ENCODE data around the gene NPLOC4. TPM values are rescaled to one million over a fixed set of nuclear protein-coding genes. Genes with fewer than 3 reads are reported as not detected.

Gene NPLOC4
- total and polyA plus RNA-seq, 2 of the 13 experiments (the other 11 are each of a cell fraction or from before 2014, with no cell fraction given) = 57.0 to 97.0 TPM

DNA sequence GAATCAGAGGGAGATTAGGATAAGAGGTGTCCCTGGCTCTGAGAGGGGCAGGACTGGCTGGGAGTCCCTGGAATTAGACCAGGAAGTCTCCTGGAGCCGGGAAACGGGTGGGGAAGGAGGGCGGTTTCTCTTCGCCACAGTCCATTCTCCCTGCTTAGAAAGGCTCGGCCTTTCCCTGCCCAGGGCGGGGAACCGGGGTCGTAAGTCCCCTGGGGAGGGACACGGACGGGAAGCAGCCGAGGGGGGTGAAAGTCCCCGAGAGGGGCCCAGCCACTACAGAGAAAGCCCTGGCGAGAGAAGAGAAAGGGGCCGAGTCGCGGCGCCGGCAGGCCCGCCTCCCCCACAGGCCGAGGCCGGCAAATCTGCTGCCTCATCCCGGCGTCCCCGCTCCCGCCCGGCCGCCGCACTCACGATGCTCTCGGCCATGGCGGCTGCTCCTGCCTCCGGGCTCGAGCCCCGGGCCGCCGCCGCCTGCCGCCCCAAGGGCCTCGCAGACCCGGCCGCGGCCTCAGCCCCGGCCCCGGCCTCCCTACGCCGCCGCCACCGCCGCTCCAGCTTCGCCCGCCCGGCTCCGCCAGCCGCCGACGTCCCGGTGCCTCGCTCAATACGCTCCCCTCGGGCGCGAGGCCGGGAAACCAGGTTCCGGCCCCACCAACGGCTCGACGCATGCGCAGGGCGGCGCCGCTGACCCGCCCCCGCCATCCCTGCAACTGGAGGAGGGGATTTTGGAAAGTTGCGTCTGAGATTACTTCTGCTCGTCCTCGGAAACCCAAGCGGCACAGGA, at the start of gene NPLOC4, which contains the start of gene TSPAN10 (continued):
- TF ChIP-seq CREB3 (CRISPR knock-in tag; IDR thresholded peaks at IDR 0.05) = no peak
- TF ChIP-seq ZNF460 (CRISPR knock-in tag; IDR thresholded peaks at IDR 0.05; ENCODE audit: borderline replicate concordance) = no peak
- peak; percentile 44; the same call in 1 of the 2 replicates for TF ChIP-seq BHLHE40 (IDR thresholded peaks at IDR 0.05; ENCODE audit: low read length)
- peak; percentile 99 for TF ChIP-seq CCDC6 (CRISPR knock-in tag; IDR thresholded peaks at IDR 0.05)
- TF ChIP-seq SMAD9 (CRISPR knock-in tag; IDR thresholded peaks at IDR 0.05) = no peak
- TF ChIP-seq ELF1 (CRISPR knock-in tag; IDR thresholded peaks at IDR 0.05) = peak; percentile 72
- TF ChIP-seq, protein P1, sequence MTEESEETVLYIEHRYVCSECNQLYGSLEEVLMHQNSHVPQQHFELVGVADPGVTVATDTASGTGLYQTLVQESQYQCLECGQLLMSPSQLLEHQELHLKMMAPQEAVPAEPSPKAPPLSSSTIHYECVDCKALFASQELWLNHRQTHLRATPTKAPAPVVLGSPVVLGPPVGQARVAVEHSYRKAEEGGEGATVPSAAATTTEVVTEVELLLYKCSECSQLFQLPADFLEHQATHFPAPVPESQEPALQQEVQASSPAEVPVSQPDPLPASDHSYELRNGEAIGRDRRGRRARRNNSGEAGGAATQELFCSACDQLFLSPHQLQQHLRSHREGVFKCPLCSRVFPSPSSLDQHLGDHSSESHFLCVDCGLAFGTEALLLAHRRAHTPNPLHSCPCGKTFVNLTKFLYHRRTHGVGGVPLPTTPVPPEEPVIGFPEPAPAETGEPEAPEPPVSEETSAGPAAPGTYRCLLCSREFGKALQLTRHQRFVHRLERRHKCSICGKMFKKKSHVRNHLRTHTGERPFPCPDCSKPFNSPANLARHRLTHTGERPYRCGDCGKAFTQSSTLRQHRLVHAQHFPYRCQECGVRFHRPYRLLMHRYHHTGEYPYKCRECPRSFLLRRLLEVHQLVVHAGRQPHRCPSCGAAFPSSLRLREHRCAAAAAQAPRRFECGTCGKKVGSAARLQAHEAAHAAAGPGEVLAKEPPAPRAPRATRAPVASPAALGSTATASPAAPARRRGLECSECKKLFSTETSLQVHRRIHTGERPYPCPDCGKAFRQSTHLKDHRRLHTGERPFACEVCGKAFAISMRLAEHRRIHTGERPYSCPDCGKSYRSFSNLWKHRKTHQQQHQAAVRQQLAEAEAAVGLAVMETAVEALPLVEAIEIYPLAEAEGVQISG (CRISPR knock-in tag; IDR thresholded peaks at IDR 0.05) = peak; percentile 96
- peak; percentile 97 for TF ChIP-seq PRMT3 (CRISPR knock-in tag; IDR thresholded peaks at IDR 0.05; ENCODE audit: borderline replicate concordance, low read depth)
- no peak for TF ChIP-seq MBD4 (IDR thresholded peaks at IDR 0.05; ENCODE audit: borderline replicate concordance, low read length)
- peak; percentile 58; the same call in 1 of the 2 replicates for TF ChIP-seq MLX (CRISPR knock-in tag; IDR thresholded peaks at IDR 0.05)
- TF ChIP-seq, protein P2, sequence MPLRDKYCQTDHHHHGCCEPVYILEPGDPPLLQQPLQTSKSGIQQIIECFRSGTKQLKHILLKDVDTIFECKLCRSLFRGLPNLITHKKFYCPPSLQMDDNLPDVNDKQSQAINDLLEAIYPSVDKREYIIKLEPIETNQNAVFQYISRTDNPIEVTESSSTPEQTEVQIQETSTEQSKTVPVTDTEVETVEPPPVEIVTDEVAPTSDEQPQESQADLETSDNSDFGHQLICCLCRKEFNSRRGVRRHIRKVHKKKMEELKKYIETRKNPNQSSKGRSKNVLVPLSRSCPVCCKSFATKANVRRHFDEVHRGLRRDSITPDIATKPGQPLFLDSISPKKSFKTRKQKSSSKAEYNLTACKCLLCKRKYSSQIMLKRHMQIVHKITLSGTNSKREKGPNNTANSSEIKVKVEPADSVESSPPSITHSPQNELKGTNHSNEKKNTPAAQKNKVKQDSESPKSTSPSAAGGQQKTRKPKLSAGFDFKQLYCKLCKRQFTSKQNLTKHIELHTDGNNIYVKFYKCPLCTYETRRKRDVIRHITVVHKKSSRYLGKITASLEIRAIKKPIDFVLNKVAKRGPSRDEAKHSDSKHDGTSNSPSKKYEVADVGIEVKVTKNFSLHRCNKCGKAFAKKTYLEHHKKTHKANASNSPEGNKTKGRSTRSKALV (CRISPR knock-in tag; IDR thresholded peaks at IDR 0.05) = no peak; the same call in 1 of the 2 replicates
- no peak for TF ChIP-seq GTF3A (CRISPR knock-in tag; conservative IDR thresholded peaks at IDR 0.05)
- TF ChIP-seq MAFF (IDR thresholded peaks at IDR 0.05; ENCODE audit: low read depth, low read length) = no peak
- no peak for TF ChIP-seq ZNF737 (CRISPR knock-in tag; IDR thresholded peaks at IDR 0.05; ENCODE audit: borderline replicate concordance)
- peak; percentile 58; the same call in 1 of the 2 replicates for TF ChIP-seq ZC3H4 (CRISPR knock-in tag; IDR thresholded peaks at IDR 0.05; ENCODE audit: borderline replicate concordance)
- TF ChIP-seq RFXANK (CRISPR knock-in tag; IDR thresholded peaks at IDR 0.05) = peak; percentile 80; the same call in 1 of the 2 replicates
- TF ChIP-seq DNMT1 (CRISPR knock-in tag; IDR thresholded peaks at IDR 0.05) = 0 out of 2 replicates have a peak, but pooled peaks have one; percentile 79
- TF ChIP-seq, protein P3, sequence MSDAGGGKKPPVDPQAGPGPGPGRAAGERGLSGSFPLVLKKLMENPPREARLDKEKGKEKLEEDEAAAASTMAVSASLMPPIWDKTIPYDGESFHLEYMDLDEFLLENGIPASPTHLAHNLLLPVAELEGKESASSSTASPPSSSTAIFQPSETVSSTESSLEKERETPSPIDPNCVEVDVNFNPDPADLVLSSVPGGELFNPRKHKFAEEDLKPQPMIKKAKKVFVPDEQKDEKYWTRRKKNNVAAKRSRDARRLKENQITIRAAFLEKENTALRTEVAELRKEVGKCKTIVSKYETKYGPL (CRISPR knock-in tag; IDR thresholded peaks at IDR 0.05) = no peak; the same call in 1 of the 2 replicates
- TF ChIP-seq ZNF704 (CRISPR knock-in tag; IDR thresholded peaks at IDR 0.05; ENCODE audit: borderline replicate concordance) = no peak
- no peak for TF ChIP-seq ZNF75D (CRISPR knock-in tag; IDR thresholded peaks at IDR 0.05; ENCODE audit: borderline replicate concordance)

Data from HepG2 (cell line).